ENCODE measurements around the gene PSMG2.
"Not testable (repeated sequence)": the region's sequence is repeated elsewhere in the genome, so short reads cannot be mapped to it uniquely, and the experiment has no call there.

The PSMG2 gene

GRCh38 chr18:12722731-12723130 lies 19.9 kb downstream of the PSMG2 start:
- FAIRE-seq: no peak

GRCh38 chr18:12726331-12726730 lies 23.5 kb downstream of the PSMG2 start:
- no peak for FAIRE-seq

DNA sequence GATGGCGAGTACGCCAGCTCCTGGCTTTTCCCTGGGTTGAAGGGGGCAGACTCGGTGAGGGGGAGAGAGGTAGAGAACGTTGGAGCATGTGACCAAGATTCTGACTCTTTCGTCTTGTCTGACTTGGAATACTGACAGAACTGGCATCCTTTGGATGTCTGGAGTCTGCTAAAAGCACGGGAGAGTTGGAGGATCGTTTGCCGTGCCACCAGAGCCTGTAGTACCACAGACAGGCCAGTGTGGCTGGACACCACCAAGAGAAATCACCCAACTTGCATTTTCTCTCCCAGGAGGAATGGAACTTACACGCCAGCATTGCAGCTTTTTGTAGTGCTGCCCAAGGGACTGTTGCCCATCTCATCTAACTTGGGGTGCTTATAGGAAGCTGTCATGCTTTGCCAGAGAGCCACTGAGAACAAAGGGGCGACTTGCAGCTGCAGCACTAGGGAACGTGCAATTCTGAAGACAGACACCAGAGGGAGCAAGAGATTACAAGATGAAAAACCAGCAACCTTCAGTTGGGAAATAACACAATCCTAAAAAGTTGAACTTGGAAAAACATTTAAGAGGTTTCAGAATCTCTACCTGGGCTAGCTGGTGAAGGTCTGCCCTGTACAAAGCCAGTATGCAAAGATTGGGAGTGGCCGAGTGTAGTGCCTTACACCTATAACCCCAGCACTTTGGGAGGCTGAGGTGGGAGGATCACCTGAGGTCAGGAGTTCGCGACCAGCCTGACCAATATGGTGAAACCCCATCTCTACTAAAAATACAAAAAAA lies 24.1 kb downstream of the PSMG2 start:
- FAIRE-seq: no peak

DNA sequence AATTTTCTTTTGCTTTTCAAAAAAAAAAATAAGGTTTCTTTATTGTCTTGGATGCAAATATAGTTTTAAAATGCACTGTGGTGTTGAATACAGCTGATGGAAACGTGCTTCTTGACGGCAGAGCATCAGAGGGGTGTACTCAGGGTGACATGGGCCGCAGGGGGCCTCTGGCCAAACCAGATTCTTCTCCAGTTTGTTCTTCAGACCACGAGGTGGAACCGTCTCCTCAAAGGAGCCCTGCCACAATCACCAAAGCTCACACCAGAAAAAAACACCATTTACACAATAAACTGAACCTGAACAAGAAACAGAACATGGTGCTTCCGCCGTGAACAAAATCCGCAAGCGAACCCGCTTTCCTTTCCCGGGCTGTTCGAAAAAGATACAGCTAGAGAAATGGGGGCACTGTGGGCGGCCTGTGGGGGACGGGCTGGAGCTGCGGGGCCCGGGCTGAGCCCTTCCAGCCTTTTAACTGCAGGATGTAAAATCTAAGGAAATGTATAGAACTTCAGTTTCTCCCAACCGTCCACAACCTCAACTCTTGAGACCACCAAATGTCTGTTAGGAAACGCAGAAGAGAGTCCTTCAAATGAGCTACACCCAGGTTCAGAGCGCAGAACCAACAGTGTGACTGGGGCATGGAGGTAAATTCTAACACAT lies 34.5 kb downstream of the PSMG2 start:
- FAIRE-seq: no peak

GRCh38 chr18:12741351-12741750 lies 38.5 kb downstream of the PSMG2 start:
- FAIRE-seq: no peak

DNA sequence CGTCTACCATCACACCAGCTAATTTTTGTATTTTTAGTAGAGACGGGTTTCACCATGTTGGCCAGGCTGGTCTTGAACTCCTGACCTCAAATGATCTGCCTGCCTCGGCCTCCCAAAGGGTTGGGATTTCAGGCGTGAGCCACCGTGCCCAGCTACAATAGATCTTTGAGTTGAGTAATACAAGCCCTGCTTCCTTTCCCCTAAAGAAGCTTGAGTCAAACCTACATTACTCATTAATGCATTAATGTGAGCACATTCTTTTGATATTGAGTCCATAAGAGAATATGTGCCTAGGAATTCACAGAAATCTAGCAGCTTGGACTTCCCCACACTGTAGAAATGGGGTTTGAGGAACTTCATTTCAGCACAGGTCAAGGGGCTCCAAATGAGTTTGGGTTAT lies 39.6 kb downstream of the PSMG2 start:
- FAIRE-seq: no peak

- FAIRE-seq: peak; percentile 60
Measured at GRCh38 chr18:12744103-12744502, 41.3 kb downstream of the PSMG2 start.

DNA sequence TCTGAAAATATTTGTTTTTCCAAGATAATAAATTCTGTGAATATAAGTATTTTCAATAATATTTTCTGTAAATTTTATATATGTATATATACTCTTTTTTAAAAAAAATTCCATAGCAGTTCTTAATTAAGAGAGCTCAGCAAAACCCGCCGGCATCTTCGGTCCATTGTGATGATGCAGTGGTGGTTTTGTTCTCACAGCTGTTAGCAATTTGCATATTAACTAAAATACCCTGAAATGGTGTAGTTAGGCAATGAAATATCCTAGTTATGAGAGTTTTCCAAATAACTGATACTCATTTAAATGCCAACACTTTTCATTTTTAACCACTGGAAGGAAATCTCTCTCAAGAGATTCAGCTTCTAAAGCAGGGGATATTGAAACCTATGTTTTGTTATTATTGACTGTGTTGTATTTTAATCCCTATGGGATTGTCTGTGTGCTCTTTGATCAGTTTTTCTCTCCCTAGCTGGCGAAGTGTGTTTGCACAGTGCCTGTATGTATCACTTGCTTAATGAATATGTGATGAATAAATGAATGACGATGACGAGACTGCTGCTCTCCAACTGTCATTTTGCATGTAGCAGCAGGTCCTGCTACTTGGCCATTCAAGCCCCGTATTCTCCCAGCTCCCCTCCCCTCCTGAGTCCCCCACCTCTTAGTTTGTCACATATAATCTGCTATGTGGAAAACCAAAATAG lies 42.4 kb downstream of the PSMG2 start:
- no peak for FAIRE-seq

- FAIRE-seq: no peak
Measured at GRCh38 chr18:12747530-12748315, 44.9 kb downstream of the PSMG2 start.

GRCh38 chr18:12748671-12749070 lies 45.8 kb downstream of the PSMG2 start:
- no peak for FAIRE-seq

DNA sequence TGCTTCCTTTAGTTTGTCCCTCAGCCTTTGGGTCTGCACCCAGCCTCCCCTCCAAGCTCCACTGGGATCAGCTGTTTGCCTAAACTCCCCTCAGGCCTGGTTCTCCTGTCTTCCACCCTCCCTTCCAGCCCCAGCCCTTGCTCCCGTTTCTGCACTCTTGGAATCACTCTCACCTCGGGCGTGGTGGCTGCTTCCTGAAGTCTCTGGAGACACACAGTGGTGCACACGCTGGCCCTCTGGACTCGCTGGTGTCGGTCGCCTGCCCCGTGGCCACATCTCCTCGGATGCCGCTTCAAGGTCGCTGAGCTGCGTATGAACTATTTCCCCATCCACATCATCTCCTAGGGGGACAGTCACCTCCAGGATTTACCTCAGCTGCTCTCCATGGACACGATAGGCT lies 46.3 kb downstream of the PSMG2 start:
- FAIRE-seq: no peak

DNA sequence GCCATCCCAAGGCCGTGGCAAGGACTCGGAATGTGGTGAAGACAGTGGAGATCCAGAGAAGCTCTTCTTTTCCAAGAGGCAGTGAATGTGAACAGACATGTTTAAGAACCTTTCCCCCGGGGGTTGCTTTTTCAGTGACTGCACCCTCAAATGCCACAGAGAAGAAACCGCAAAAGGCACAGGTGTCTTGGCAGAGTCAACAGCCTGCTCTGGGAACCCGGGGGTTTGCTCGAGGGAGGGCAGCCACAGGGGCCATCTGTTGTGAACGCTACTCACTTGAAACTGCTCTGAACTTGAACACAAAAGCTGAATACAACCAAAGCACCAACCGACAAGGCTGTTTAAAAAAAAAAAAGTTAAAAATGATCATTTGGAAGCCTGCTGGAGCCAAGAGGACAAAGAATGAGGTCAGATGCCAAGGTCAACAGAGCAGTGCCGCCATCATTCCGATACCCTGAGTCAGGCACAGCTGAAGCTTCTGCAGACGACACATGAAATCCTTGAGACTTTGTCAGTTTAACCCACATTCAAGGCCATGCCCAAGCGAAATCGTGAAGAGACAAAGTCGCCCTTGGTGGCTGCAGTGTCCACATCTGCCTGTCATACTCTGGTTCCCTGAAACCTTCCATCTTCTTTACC lies 47.4 kb downstream of the PSMG2 start:
- FAIRE-seq: no peak

DNA sequence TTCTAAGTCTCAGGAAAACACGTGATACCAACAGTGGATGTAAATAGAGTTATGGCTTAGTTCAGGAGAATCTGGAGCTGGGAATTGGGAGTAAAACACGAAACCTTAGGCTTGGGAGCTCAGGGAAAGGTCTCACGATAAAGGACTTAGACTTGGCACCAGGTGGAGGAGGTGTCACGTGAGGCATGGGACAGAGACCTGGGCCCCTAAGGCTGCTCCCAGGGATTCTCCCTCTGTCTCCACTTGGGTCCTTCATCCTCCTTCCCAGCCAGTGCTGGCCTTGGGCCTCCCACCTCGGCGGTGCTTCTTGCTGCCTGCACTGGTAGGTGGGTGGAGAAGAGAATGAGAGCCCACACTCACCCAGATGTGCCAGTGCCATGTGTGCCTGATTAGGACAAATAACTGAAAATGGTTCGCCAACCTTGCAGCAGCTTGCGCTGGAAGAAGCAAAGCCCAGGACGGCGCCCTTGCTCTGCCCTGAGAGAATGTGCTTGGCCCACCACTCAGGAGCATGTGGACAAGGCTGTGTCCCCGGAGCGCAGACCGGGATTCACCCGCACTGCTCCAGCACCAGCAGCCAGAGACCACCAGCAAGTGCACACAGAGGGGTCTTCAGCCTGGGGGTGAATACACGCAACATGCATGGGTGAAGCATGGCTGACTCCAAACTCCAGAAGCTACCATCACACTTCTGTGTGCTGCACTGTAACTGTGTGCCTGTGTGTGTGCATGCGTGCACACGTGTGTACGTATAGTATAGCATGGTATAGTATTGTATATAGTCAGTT lies 48.1 kb downstream of the PSMG2 start:
- FAIRE-seq: no peak

DNA sequence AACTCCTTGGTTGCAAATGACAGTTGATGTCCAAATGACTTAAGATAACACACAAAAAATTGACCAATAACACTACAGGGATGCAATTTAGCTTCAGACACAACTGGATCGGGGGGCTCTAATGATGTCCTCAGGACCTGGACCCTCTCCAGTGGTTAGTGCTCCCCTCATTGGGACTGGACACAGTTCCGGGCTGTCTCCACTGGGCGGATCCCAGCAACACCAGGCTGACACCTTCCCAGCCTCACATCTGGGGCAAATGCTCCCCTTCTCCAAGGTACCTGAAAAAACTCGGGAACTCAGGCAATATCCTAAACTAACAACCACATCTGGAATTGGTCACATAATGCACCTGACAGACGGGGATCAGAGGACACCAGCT lies 48.7 kb downstream of the PSMG2 start:
- no peak for FAIRE-seq

- FAIRE-seq: no peak
Measured at GRCh38 chr18:12751891-12752290, 49.0 kb downstream of the PSMG2 start.

DNA sequence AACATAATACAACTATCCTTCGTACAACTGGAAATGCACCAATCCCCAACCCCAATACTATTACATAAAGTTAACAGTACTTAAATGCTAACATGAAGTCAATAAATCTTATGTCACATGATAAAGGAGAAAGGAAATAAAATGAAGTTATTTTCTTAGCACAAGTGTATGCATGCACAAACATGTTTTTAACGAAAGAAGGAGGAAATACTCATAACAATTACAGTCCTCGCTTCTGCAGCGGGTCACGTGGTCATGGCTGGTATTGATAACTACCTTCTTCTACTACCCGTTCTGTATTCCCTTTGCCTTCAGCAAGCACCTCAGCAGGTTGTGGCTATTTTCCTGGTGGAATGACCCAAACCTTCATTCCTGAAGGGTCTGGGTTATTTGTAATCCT lies 51.7 kb downstream of the PSMG2 start:
- no peak for FAIRE-seq

- FAIRE-seq: not testable (repeated sequence)
Measured at GRCh38 chr18:12755606-12756005, 52.8 kb downstream of the PSMG2 start.

GRCh38 chr18:12756619-12757239 lies 53.9 kb downstream of the PSMG2 start:
- not testable (repeated sequence) for FAIRE-seq

DNA sequence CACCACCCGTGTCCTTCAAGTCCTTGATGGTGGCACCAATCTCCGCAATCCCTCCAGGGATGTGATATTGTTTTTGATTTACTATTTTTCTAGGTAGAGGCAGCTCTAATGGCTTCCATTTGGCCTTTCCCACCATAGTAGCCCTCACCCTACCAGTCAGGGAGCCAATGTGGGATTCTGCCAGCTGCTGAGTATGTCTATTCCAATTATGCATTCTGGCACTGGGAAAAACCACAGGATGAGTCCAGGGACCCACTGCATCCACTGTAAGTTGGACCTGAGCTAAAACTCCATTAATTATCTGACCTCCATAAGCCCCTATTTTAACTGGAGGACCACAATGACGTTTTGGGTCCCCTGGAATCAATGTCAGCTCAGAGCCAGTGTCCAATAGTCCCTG lies 55.7 kb downstream of the PSMG2 start:
- FAIRE-seq: not testable (repeated sequence)

DNA sequence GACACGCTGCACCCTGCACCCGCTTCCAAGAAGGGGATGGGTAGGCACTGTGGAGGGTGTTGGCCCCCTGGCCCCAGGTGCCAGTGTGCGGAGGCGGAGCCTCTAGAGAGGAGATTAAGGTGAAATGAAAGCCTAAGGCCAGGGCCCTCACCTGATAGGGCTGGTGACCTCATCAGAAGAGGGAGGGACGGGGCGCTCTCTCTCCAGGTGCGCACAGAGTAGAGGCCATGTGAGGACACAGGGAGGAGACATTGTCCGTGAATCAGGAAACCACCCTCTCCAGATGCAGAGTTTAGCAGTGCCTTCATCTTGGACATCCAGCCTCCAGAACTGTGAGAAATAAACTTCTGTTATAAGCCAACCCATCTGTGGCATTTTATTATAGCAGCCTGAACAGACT lies 62.3 kb downstream of the PSMG2 start:
- no peak for FAIRE-seq

DNA sequence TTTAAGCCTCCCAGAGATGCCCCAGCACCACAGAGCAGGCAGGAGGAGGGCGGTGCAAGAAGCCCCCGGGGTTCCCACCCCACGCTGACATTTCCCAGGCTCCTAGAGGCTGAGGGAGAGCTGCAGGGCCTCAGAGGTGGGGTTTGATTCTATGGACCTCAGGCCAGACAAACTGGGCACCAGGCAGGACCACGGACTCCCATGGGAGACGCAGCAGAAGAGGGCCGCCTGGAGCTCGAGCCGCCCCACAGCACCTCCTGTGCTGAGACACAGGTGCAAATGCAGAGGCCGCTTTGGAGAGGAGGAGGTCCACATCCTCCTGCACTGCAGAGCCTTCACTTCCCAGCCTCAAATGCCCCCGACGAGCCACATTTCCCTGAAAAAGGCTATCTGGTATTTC lies 62.7 kb downstream of the PSMG2 start:
- no peak for FAIRE-seq

All from endometrium (tissue), 2 donors.